Stromal cell of bone marrow (primary cell): Measurements from ENCODE around the gene SH3GLB1.
A peak's percentile ranks its signal among the peaks of the same experiment; 100 is the strongest.

Source experiments
- DNase-seq: peaks from one replicate; pipeline ENCODE4 v3.0.0-alpha.2; 2012; ENCODE audit warnings: low read depth

Gene SH3GLB1

DNA sequence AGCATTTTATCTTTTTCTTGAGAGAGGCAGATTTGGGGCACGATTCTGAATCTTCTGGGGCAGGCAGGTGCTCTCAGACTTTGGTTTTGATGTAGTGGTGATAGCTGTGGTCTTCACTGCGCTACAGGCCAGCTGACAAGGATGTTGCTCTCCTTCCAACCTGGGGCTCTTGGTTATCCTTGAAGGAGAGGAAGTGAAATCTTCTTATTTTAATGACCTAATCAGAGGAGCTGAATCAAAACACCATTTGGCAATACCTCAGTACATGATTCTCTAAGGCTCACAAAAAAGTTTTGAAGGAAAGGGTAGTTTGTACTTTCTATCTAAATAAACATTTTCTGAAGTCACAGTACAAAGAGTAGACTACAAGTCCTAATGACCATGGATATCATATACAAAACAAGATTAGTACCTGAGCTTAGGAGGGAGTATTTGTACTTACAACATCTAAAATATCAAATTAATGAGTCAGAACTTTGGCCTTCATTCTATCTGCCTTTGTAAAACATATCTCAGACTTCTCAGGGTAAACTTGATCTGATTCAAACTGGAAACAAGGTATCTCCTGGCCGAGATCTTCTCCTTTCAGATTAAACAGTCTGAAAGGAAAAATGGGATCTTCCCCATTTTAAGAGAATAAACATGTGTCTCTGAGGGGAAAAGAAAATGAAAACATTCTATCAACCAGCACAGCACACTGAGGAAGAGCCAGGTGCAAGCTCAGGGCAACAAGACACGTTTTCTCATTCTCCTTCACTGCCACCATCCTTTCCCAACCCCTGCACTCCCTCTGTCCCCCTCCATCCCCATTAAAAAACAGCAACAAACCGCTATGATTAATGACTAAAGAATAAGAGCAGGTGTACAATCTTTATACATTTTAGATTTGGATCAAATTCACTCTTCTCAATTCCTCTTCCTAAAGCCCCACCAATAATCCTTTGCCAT lies 69.2 kb downstream of the SH3GLB1 start:
- no peak for DNase-seq

DNA sequence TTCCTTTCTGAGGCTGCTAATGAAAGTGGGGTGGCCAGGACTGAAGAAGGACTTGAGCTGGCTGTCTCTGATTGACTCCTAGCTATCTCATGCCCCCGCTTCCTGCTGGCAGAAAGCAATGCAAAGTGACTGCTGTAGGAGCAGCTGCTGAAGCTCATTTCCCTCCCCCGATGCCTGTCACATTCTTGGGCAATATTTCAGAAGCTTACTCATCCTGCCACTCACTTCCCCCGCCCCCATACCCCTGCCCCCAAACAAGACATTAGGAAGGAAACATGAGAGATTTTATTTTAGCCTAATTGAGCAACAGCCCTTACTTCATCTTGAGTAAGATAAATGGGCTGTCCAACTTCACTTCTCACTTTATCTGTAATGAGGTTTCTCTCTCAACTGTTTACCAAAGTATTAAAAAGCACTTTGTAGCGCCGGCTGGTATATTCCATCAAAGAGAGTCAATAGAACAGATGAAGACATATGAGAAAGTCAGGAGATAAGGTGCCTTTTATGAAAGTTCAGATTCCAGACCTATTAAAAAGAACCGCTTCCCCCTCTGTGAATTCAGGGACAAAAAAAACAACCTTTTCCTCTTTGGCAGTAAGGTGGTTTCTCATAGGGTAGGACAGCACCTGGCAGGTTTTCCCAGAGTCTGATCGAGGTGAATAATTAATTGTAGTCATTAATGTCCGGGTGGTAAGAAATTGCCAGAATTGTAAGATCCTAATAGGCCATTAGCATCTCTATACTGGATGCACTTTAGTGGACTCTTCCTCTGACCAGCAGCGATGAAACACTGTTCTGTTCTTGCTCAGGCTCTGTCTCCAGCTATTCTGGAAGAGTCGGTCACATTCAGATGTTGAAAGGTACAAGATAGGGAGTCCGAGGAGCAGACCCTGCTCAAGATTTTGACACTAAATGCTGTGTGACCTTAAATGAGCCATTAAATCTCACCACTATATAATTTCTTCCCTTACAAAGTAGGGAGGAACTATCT lies 70.2 kb downstream of the SH3GLB1 start:
- peak; percentile 65 for DNase-seq

DNA sequence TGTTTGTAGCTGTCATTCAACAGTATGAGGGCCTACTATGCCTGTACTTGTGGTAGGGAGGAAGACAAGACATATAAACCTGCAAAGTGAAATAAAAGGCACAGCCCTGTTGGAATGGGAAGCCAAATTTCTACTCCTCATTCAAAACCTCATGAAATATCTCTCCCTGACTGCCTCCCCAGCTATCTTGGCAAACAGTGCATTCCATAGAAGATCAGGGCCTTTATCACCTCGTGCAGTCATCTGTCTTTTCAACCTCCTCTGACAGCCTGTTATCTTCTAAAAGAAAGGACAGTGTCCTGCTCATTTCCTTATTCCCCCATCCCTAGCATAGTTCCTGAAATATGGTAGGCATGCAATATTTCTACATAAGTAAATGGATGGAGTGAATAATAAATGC lies 71.0 kb downstream of the SH3GLB1 start:
- no peak for DNase-seq

DNA sequence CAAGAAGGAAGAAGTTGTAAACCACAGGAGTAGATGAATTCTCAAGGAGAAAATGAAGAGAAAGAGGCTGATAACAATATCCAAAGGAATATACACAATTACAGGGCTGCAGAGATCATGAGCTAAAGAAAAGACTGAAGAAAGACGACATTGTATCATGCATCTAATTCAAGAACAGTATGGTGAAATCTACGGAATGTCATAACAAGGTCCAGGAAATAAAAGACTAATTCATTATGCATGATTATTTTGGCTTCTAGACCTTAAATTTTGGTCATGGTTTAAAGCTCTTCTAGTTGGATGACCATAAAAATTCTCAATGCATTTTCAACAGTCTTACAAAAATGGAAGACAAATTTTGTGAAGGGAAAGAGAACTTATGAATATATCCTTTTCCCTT lies 71.7 kb downstream of the SH3GLB1 start:
- no peak for DNase-seq

DNA sequence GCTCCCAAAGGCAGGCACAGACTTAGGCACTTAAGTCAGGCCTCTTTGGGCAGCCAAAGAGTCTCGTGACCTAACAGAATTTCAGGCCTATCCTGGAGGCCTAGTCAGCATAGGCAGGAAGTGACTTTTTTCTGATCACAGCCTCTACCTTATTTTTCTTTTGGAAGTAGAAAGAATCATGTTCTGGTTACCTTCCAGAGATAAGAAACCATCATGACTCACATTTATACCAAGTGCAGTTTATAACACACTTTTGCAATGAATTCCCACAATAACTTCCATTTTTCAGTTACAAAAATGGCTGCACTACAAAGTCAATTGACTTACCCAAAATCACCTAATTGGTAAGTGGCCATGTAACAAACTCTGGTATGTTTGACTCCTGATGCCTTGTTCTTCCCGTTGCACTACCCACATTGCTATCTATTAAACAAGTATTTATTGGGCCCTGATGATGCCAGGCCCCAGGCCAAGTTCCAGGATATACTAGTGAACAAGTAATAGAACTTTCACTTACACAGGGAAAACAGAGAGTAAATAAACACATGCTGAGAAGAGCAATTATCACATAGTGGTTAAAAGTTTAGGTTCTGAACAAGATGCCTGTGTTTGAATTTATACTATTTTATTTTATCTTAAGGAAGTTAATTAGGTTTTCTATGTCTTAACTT lies 74.3 kb downstream of the SH3GLB1 start:
- no peak for DNase-seq

DNA sequence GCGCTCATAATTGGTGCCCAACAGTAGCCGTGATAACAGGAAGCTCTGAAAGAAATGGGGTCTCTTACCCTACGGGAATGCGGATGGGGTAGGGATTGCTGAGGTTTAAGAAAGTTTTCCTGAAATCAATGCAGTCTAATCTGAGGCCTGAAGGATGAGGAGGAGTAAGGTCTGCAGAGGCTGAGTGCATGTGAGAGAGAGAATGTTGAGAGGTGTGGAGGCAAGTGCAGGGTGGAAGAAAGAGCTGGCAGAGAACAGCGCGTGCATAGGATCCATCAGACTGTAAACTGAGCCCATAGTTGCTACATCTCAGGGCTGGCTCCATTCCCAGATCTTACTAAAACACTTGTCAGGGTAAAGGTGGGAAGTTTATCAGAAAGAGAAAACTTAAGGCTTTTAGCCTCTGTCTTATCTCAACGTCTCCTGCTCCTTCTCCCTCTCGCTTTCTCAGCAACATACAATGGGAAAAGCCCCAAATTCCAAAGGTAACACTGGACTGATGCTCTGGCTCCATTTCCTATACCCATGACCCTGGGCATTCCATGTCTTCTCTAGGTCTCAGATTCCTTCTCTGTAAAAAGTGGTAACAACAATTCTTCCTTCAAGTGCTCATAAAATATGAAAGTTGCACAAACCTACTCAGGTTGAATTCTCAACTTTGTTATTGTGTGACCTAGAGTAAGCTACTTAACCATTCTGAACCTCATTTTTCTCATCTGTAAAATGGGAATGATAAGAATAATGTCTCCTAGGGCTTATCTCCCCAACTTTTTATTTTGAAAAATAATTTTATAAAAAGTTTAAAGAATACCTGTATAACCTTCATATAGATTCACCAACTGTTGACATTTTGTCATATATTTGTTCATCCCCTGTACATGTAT lies 75.2 kb downstream of the SH3GLB1 start:
- DNase-seq = no peak

DNA sequence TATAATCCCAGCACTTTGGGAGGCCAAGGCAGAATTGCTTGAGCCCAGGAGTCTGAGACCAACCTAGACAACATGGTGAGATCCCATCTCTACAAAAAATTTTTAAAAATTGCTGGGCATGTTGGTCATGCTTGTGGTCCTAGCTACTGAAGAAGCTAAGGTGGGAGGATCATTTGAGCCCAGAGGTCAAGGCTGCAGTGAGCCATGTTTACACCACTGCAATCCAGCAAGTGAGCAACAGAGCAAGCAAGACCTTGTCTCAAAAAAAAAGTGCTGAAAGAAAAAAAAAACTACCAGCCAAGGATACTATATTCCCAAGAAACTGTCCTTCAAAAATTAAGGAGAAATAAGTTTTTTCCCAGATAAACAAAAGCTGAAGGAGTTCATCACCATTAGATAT lies 78.1 kb downstream of the SH3GLB1 start:
- DNase-seq = no peak

DNA sequence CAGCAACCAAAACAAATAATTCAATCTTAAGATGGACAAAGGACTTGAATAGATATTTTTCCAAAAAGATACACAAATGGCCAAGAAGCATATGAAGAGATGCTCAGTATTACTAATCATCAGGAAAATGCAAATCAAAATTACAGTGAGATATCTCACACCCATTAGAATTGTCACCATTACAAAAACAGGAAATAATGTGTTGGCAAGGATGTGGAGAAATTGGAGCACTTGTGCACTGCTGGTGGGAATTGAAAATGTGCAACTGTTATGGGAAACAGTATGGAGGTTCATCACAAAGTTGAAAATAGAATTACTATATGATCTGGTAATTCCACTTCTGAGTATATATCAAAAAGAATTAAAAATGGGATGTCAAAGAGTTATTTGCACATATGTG lies 83.2 kb downstream of the SH3GLB1 start:
- no peak for DNase-seq

DNA sequence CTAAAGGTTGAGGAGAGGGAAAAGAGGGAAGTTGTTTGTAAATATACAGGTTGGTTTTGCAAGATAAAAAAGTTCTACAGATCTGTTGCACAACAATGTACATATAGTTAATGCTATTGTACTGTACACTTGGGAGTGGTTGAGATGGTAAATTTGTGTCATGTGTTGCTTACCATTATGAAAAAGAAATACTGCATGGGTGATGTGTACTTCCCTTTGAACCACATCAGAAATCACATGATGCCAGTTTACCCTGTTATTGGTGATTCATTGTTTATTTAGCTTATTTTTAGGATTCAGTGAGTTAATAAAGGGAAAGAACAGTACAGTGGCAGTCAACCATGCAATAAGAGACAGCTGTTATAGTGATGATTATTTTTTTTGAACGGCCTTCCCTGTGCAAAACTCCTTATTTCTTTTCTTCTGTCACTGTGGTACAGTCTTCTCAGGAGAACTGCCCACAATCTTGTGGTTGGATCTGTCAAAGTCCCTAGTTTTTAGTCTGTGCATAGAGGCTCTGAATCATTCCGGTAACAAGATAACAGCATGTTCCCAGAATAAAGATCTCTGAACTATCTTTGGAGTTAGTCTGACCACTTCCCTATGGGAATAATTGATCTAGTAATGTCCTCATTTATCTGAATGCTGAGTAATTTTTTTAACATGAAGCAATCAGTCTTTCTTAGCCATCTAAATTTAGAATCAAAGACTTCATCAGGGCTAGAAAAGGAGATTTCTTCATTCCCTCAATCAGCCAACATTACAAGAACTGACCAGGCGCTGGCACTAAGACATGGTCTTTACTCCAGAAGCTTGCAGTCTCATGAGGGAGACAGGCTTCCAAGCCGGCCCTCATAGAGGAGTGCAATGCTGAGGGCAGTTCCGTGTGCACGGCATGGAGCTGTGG lies 84.2 kb downstream of the SH3GLB1 start:
- peak; percentile 88 for DNase-seq

DNA sequence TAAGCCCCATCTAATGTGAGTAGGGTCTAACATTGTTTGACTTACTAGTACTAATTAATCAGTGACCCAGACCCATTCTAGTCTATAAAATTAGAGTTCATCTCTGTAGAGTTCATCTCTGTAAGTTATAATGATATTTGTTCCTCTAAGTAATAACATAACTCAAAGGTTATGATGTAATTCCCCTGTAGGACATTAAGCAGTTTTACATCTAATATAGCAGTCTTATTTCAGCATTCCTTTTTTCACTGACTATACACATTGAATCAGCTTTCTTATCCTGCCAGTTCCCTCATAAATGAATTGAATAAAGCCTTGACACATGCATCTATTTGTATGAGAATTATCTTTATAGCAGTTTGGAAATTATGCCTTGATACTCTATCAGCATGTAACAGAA lies 90.9 kb downstream of the SH3GLB1 start:
- DNase-seq = no peak
